Mesendoderm (in vitro differentiated cells): ENCODE measurements around the gene AIG1.
"Not testable (repeated sequence)": the region's sequence is repeated elsewhere in the genome, so short reads cannot be mapped to it uniquely, and the experiment has no call there.

ENCODE experiments used
- DNase-seq: peaks from one replicate; pipeline ENCODE4 v3.0.0; 2013
- H2AK5ac ChIP-seq: 2 replicates; pipeline ENCODE4 v1.6.1; 2013; ENCODE audit warnings: low read length, inconsistent platforms
- H2BK120ac ChIP-seq: 2 replicates; pipeline ENCODE4 v1.6.1; 2013; ENCODE audit warnings: low read depth, mild to moderate bottlenecking, low read length, moderate library complexity, mixed read lengths
- H2BK15ac ChIP-seq: replicated peaks from 2 replicates; pipeline ENCODE4 v1.6.1; 2013; ENCODE audit warnings: low read depth, mild to moderate bottlenecking, moderate library complexity
- H2BK5ac ChIP-seq: 2 replicates; pipeline ENCODE4 v1.6.1; 2013; ENCODE audit warnings: low read length, inconsistent platforms
- H3K18ac ChIP-seq: 2 replicates; pipeline ENCODE4 v1.6.1; 2013; ENCODE audit warnings: mild to moderate bottlenecking, low read length, mixed read lengths
- H3K23ac ChIP-seq: one replicate; pipeline ENCODE4 v1.6.1; 2013; ENCODE audit warnings: low read length
- H3K27ac ChIP-seq: 2 replicates; pipeline ENCODE4 v1.5.1; 2013; ENCODE audit warnings: low read depth, mild to moderate bottlenecking, inconsistent platforms, low read length, moderate library complexity
- H3K27me3 ChIP-seq: 2 replicates; pipeline ENCODE4 v1.6.1; 2013; ENCODE audit warnings: low read length, control low read depth, mild to moderate bottlenecking, inconsistent platforms; ENCODE audit not compliant: insufficient read depth, poor library complexity
- H3K36me3 ChIP-seq: 2 replicates; pipeline ENCODE4 v1.6.1; 2013; ENCODE audit warnings: low read length, inconsistent platforms; ENCODE audit not compliant: control insufficient read depth, insufficient read depth
- H3K4ac ChIP-seq: one replicate; pipeline ENCODE4 v1.6.1; 2013; ENCODE audit warnings: low read depth, mild to moderate bottlenecking, low read length, moderate library complexity
- H3K4me1 ChIP-seq: 2 replicates; pipeline ENCODE4 v1.6.1; 2013; ENCODE audit warnings: low read depth, low read length, inconsistent platforms; ENCODE audit not compliant: control insufficient read depth
- H3K4me2 ChIP-seq: 2 replicates; pipeline ENCODE4 v1.6.1; 2013; ENCODE audit warnings: low read length
- H3K4me3 ChIP-seq: 2 replicates; pipeline ENCODE4 v1.5.1; 2013; ENCODE audit warnings: mild to moderate bottlenecking, low read length
- H3K56ac ChIP-seq: one replicate; pipeline ENCODE4 v1.6.1; 2013; ENCODE audit warnings: low read length
- H3K79me1 ChIP-seq: 2 replicates; pipeline ENCODE4 v1.6.1; 2013; ENCODE audit warnings: low read length, inconsistent platforms
- H3K79me2 ChIP-seq: 2 replicates; pipeline ENCODE4 v1.6.1; 2013; ENCODE audit warnings: mild to moderate bottlenecking, low read length; ENCODE audit not compliant: control insufficient read depth, insufficient read depth
- H3K9ac ChIP-seq: 2 replicates; pipeline ENCODE4 v1.6.1; 2013; ENCODE audit warnings: low read length, inconsistent platforms
- H4K5ac ChIP-seq: one replicate; pipeline ENCODE4 v1.6.1; 2013; ENCODE audit warnings: low read length
- H4K8ac ChIP-seq: one replicate; pipeline ENCODE4 v1.6.1; 2013; ENCODE audit warnings: low read depth, mild to moderate bottlenecking, control low read depth, low read length, moderate library complexity
- WGBS: extraction: QIAGEN DNeasy Blood & Tissue Kit; methylation state at CpG from one replicate; pipeline ENCODE4 v1.1.7; 2013; ENCODE audit warnings: low lambda C conversion rate, missing lambda C conversion rate; ENCODE audit not compliant: insufficient coverage; ENCODE audit errors: extremely low coverage; 5-methylcytosine and 5-hydroxymethylcytosine counted together

Gene AIG1

DNA sequence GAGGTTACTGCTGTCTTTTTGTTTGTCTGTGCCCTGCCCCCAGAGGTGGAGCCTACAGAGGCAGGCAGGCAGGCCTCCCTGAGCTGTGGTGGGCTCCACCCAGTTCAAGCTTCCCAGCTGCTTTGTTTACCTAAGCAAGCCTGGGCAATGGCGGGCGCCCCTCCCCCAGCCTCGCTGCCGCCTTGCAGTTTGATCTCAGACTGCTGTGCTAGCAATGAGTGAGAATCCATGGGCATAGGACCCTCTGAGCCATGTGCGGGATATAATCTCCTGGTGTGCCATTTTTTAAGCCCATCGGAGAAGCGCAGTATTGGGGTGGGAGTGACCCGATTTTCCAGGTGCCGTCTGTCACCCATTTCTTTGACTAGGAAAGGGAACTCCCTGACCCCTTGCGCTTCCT is 247.1 kb downstream of the AIG1 start:
- not testable (repeated sequence) for H3K36me3 ChIP-seq, H2BK15ac ChIP-seq, H3K18ac ChIP-seq

DNA sequence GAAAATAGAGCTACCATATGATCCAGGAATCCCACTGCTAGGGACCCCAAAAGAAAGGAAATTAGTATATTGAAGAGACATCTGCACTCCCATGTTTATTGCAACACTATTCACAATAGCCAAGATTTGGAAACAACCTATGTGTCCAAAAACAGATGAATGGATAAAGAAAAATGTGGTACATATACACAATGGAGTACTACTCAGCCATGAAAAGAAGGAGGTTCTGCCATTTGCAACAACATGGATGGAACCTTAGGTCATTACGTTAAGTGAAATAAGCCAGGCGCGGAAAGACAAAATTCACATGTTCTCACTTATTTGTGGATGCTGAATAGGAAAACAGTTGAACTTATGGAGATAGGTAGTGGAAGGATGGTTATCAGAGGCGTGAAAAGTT is 252.5 kb downstream of the AIG1 start:
- no peaks in the 10 kb centered on the region for H3K79me1 ChIP-seq
- H3K56ac ChIP-seq, result no peak overlapping the region
- no peaks in the 10 kb centered on the region for H3K36me3 ChIP-seq
- H3K4ac ChIP-seq, result no peak overlapping the region
- no peak overlapping the region for H2BK15ac ChIP-seq
- H3K27ac ChIP-seq, result no peak overlapping the region
- no peak overlapping the region for H4K5ac ChIP-seq
- H3K79me2 ChIP-seq, result no peaks in the 10 kb centered on the region
- H4K8ac ChIP-seq, result no peak overlapping the region
- H3K4me1 ChIP-seq, result no peaks in the 10 kb centered on the region
- no peak overlapping the region for H3K4me3 ChIP-seq
- H3K4me2 ChIP-seq, result no peak overlapping the region
- H2AK5ac ChIP-seq, result no peak overlapping the region
- no peaks in the 10 kb centered on the region for H3K27me3 ChIP-seq
- no CpG with 5 or more reads among the region's 4 CpGs for WGBS
- H2BK5ac ChIP-seq, result no peak overlapping the region
- no peak overlapping the region for H2BK120ac ChIP-seq
- no peak overlapping the region for H3K18ac ChIP-seq
- DNase-seq, result no peak
- H3K23ac ChIP-seq, result no peak overlapping the region
- no peak overlapping the region for H3K9ac ChIP-seq

More for the DNA sequence above, 247.1 kb downstream of the AIG1 start:
- not testable (repeated sequence) for H3K23ac ChIP-seq, H3K4ac ChIP-seq, DNase-seq, H3K56ac ChIP-seq, H4K5ac ChIP-seq, H3K4me3 ChIP-seq, H4K8ac ChIP-seq, H3K27ac ChIP-seq, H3K79me2 ChIP-seq, H3K4me2 ChIP-seq, H3K27me3 ChIP-seq, H3K4me1 ChIP-seq, H2BK5ac ChIP-seq, H3K79me1 ChIP-seq, H3K9ac ChIP-seq, H2BK120ac ChIP-seq, H2AK5ac ChIP-seq
- WGBS, result no CpG with 5 or more reads among the region's 10 CpGs

DNA sequence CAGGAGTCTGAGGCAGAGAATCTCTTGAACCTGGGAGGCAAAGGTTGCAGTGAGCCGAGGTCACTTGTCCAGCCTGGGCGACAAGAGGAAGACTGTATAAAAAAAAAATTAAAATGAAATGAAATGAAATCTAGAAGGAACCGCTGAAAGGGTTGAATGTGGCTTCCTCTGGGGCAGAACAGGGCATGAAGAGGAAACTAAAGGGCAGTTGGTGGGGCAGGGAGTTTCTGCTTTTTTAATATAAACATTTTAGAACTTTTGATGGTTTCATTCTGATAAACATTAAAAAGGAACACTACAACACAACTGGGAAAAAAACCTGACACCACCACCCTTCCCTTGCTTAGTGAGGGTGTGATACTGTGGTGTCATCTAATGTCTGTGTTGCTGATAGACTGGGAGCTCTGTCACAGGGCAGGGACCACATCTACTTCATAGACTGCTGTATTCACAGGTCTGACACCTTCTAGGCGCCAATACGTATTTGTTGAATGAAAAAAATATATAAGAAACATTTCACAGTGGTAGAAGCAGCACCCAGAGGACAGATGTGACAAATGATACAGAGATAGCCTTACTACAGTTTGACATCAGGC is 260.9 kb downstream of the AIG1 start:
- DNase-seq, result no peak
- Histone ChIP-seq H3K9ac (no peak overlapping the region), H2BK5ac (no peak overlapping the region), H3K79me2 (no peaks in the 10 kb centered on the region), H3K4me2 (no peak overlapping the region), H3K18ac (no peak overlapping the region), H2AK5ac (no peak overlapping the region), H3K4me3 (no peak overlapping the region), H3K23ac (no peak overlapping the region), H4K8ac (no peak overlapping the region), H3K27me3 (no peaks in the 10 kb centered on the region), H2BK15ac (no peak overlapping the region), H3K27ac (no peak overlapping the region), H3K4ac (no peak overlapping the region), H3K36me3 (no peaks in the 10 kb centered on the region), H3K56ac (no peak overlapping the region), H2BK120ac (no peak overlapping the region), H3K4me1 (no peaks in the 10 kb centered on the region), H3K79me1 (no peaks in the 10 kb centered on the region), H4K5ac (no peak overlapping the region)
- WGBS, result no CpG with 5 or more reads among the region's 5 CpGs

DNA sequence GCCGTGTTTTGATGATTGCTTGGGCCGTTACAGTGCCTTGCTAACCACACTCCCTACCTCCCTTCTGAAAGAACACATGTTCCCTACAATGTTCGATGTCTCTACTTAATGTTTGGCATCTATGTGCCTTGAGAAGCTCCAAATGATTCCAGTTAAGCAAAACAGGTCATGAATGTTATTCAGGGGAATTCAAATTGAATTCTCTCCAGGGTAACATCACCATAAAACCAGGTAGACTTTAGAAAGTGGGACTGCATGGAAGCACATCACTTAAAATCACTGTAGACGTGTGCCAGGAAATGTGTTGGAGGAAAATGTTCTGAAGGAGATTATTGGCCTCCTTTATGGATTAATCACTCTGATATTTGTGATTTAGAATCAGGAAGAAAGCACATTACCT is 261.7 kb downstream of the AIG1 start:
- no peak overlapping the region for H3K56ac ChIP-seq
- no CpG with 5 or more reads among the region's 4 CpGs for WGBS
- H3K23ac ChIP-seq, result no peak overlapping the region
- no peak overlapping the region for H2AK5ac ChIP-seq
- H3K27ac ChIP-seq, result no peak overlapping the region
- H3K79me2 ChIP-seq, result no peaks in the 10 kb centered on the region
- no peak overlapping the region for H3K18ac ChIP-seq
- no peaks in the 10 kb centered on the region for H3K4me1 ChIP-seq
- H4K8ac ChIP-seq, result no peak overlapping the region
- H3K4me2 ChIP-seq, result no peak overlapping the region
- H3K4ac ChIP-seq, result no peak overlapping the region
- H2BK120ac ChIP-seq, result no peak overlapping the region
- no peak overlapping the region for H4K5ac ChIP-seq
- no peak overlapping the region for H3K9ac ChIP-seq
- H2BK15ac ChIP-seq, result no peak overlapping the region
- no peak for DNase-seq
- H2BK5ac ChIP-seq, result no peak overlapping the region
- no peak overlapping the region for H3K4me3 ChIP-seq
- no peaks in the 10 kb centered on the region for H3K79me1 ChIP-seq
- H3K36me3 ChIP-seq, result no peaks in the 10 kb centered on the region
- no peaks in the 10 kb centered on the region for H3K27me3 ChIP-seq

DNA sequence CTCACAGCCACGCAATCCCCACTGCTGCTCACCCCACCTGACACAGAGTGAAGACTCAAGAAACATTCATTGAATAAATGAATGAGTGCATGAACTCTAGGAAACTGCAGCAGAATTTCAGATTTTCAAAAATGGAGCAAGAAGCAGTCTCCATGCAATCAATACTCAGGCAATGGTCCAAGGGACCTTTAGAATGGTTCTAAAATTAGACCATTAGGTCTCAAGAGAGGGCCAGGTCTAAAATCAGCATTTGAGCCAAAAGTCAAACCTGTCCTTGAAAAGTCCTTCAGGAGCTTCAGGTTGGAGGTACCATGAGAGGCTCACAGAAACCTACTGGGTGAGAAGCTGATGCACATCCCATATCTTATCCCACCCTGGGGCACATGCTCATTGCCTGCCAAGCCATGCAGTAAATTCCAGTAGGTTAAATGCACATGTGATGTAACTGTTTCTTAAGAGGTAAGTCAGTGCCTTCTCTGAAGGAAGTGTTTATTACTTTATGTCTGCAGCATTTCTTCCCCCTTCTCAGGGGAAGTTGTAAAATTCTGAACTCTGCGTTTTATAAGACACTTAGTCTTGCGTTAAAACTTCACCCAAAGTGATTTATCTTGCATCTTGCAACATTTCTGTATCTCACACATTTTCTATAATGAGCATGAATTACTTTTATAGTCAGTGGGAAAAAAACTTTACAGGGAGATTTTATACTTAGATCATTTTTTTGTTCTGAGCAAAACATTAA is 263.2 kb downstream of the AIG1 start:
- no peak overlapping the region for H3K27ac ChIP-seq
- H3K4ac ChIP-seq, result no peak overlapping the region
- no peak overlapping the region for H2BK120ac ChIP-seq

More for the DNA sequence above, 263.2 kb downstream of the AIG1 start:
- Histone ChIP-seq H2BK15ac (no peak overlapping the region), H3K79me2 (no peaks in the 10 kb centered on the region), H3K18ac (no peak overlapping the region), H3K4me3 (no peak overlapping the region), H3K9ac (no peak overlapping the region), H4K5ac (no peak overlapping the region), H3K56ac (no peak overlapping the region), H3K79me1 (no peaks in the 10 kb centered on the region), H2BK5ac (no peak overlapping the region), H3K27me3 (no peaks in the 10 kb centered on the region), H2AK5ac (no peak overlapping the region), H3K36me3 (no peaks in the 10 kb centered on the region), H3K4me1 (no peaks in the 10 kb centered on the region), H3K23ac (no peak overlapping the region), H4K8ac (no peak overlapping the region), H3K4me2 (no peak overlapping the region)
- no peak for DNase-seq
- no CpG with 5 or more reads among the region's 3 CpGs for WGBS
